Endodermal cell (in vitro differentiated cells): Measurements from ENCODE around the gene DENND1A. TPM values are rescaled to one million over a fixed set of nuclear protein-coding genes. Genes with fewer than 3 reads are reported as not detected.

Experiments
- DNase-seq: peaks from one replicate; pipeline ENCODE4 v3.0.0-alpha.2; 2017
- H3K27ac ChIP-seq: 2 replicates; pipeline ENCODE4 v1.5.1; 2013; ENCODE audit warnings: mild to moderate bottlenecking, low read depth, low read length, moderate library complexity
- H3K27me3 ChIP-seq: 2 replicates; pipeline ENCODE4 v1.6.1; 2013; ENCODE audit warnings: mild to moderate bottlenecking, low read length, moderate library complexity; ENCODE audit not compliant: insufficient read depth, control insufficient read depth, poor library complexity, severe bottlenecking
- H3K36me3 ChIP-seq: 2 replicates; pipeline ENCODE4 v1.7.0; 2013; ENCODE audit warnings: mild to moderate bottlenecking, low read length, moderate library complexity; ENCODE audit not compliant: control insufficient read depth, insufficient read depth
- H3K4me1 ChIP-seq: one replicate; pipeline ENCODE4 v1.7.0; 2013; ENCODE audit warnings: low read length; ENCODE audit not compliant: control insufficient read depth, insufficient read depth
- H3K4me3 ChIP-seq: 2 replicates; pipeline ENCODE4 v1.5.1; 2013; ENCODE audit warnings: mild to moderate bottlenecking, low read length, moderate library complexity
- H3K9ac ChIP-seq: 2 replicates; pipeline ENCODE4 v1.6.1; 2013; ENCODE audit warnings: mild to moderate bottlenecking, low read length, moderate library complexity; ENCODE audit not compliant: poor library complexity, severe bottlenecking; ENCODE audit errors: extremely low read depth
- H3K9me3 ChIP-seq: 2 replicates; pipeline ENCODE4 v1.6.1; 2013; ENCODE audit warnings: mild to moderate bottlenecking, low read length, moderate library complexity; ENCODE audit not compliant: control insufficient read depth
- H3K27ac Mint-ChIP-seq: 2 replicates; pipeline ENCODE4 v1.8.0; 2020; ENCODE audit warnings: mixed read lengths
- H3K27me3 Mint-ChIP-seq: 2 replicates; pipeline ENCODE4 v1.8.0; 2021; ENCODE audit warnings: mild to moderate bottlenecking, mixed read lengths; ENCODE audit not compliant: insufficient read depth
- H3K36me3 Mint-ChIP-seq: 2 replicates; pipeline ENCODE4 v1.8.0; 2020; ENCODE audit warnings: low read depth, mixed read lengths
- H3K4me1 Mint-ChIP-seq: 2 replicates; pipeline ENCODE4 v1.8.0; 2020; ENCODE audit warnings: mixed read lengths
- H3K4me3 Mint-ChIP-seq: 2 replicates; pipeline ENCODE4 v1.8.0; 2020; ENCODE audit warnings: mild to moderate bottlenecking, moderate library complexity, mixed read lengths
- H3K9me3 Mint-ChIP-seq: 2 replicates; pipeline ENCODE4 v1.8.0; 2020; ENCODE audit warnings: mild to moderate bottlenecking, mixed read lengths
- WGBS, 2 experiments: methylation state at CpG; one replicate each; pipeline versions ENCODE4 v1.1.5 to v1.1.7; 2013; ENCODE audit warnings: missing lambda C conversion rate in 2 of 2, mixed read lengths in 1 of 2; ENCODE audit not compliant: insufficient coverage in 1 of 2, insufficient read length in 1 of 2; 5-methylcytosine and 5-hydroxymethylcytosine counted together
- total RNA-seq, 2 donors: library from RNA; stranded (reverse); fragmentation: NEBNext Ultra II Directional in 1 of 2; extraction: Animal tissue kit (Norgen Biotek cat#: 25700) in 1 of 2; gene quantifications; 2 replicates in 1 of 2; 3 replicates in 1 of 2; pipeline ENCODE4 v1.2.1, GENCODE V29; 2021
- TF ChIP-seq, protein P1 (sequence below): fragments of 200-600 bp; sonication (generic); conservative IDR thresholded peaks from 2 replicates; pipeline ENCODE4 v1.5.0; 2021; ENCODE audit warnings: antibody characterized with exemption, mild to moderate bottlenecking

DENND1A gene
- total RNA-seq, 2 donors from 2014 or later, result 29.5 to 38.4 TPM

DNA sequence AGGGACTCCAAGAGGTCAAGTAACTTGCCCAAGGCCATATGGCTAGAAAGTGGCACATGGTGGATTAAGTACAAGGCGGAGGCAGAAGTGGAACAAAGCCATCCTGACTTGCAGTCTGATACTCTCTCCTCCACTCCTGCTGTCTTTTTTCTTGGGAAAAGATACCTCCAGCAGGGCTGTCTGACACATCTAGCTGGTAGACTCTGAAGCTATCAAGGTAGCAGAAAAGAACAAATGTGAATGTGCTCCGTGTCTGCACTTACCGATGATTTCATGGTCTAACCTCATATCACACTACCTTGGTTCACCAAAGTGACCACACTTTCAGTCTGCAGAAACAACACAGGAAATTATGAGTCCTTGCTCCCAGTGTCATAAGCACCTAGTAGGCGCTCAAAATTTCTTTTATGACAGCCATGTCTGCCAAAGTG lies 289.1 kb downstream of the DENND1A start:
- Histone ChIP-seq H3K27me3 (no peaks in the 10 kb centered on the region), H3K4me1 (peaks cover 19% of the 10 kb centered on the region), H3K36me3 (no peaks in the 10 kb centered on the region), H3K9me3 (no peaks in the 10 kb centered on the region), H3K4me3 (no peak overlapping the region), H3K27ac (no peak overlapping the region), H3K9ac (no peak overlapping the region)
- WGBS, 2 experiments, result 89 to 100% methylated on average over 1 to 4 of the region's 4 CpGs
- Mint-ChIP-seq H3K27me3 (no peaks in the 10 kb centered on the region), H3K9me3 (no peaks in the 10 kb centered on the region), H3K36me3 (peaks cover 4% of the 10 kb centered on the region), H3K27ac (no peak overlapping the region), H3K4me3 (no peak overlapping the region), H3K4me1 (peaks cover 55% of the 10 kb centered on the region)
- no peak for DNase-seq
- TF ChIP-seq, protein P1, sequence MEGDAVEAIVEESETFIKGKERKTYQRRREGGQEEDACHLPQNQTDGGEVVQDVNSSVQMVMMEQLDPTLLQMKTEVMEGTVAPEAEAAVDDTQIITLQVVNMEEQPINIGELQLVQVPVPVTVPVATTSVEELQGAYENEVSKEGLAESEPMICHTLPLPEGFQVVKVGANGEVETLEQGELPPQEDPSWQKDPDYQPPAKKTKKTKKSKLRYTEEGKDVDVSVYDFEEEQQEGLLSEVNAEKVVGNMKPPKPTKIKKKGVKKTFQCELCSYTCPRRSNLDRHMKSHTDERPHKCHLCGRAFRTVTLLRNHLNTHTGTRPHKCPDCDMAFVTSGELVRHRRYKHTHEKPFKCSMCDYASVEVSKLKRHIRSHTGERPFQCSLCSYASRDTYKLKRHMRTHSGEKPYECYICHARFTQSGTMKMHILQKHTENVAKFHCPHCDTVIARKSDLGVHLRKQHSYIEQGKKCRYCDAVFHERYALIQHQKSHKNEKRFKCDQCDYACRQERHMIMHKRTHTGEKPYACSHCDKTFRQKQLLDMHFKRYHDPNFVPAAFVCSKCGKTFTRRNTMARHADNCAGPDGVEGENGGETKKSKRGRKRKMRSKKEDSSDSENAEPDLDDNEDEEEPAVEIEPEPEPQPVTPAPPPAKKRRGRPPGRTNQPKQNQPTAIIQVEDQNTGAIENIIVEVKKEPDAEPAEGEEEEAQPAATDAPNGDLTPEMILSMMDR, result no peak

DNA sequence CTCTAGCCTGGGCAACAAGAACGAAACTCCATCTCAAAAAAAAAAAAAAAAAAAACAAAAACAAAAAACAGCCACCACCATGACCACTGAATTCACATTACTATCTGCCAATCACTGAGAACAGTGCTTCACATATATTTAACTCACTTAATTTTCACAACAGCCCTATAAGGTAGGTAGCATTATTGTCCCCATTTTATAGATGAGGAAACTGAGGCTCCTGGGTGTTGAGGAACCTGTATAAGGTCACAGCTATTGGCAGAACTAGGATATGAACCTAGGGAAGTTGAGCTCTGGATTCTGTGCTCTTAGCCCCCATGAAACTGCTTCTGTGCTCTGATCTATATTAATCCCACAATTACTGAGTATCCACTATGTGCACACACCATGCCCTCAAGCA lies 290.2 kb downstream of the DENND1A start:
- H3K36me3 Mint-ChIP-seq, result no peaks in the 10 kb centered on the region
- H3K27me3 Mint-ChIP-seq, result no peaks in the 10 kb centered on the region

DNA sequence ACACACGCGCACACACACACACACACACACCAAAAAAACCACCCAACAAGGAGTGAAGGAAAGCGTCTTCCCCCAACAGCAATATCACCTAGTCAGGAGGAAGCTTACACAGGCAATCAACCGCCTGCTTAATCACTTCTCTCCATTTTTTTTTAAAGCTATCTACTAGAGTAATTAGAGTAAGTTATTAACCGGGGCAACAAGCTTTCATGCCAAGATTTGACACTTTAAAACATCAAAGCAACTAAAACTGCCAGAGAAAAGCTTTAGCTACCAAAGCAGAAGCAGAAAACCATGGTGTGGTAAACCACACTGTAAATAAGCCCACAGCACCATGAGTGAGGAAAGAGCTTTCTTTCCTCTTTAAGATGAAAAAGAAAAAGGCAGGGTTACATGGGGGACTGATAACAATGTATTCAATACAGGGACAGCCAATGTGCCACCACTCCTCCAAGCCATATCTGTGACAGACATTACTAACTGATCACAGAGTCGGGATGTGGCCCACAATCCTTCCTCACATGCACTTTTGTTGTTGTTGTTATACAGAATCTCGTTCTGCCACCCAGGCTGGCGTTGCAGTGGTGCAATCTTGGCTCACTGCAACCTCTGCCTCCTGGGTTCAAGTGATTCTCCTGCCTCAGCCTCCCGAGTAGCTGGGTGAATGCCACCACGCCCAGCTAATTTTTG lies 291.8 kb downstream of the DENND1A start:
- no peak overlapping the region for H3K4me3 ChIP-seq
- 76 to 94% methylated on average over 3 to 10 of the region's 10 CpGs for WGBS, 2 experiments
- Mint-ChIP-seq H3K4me3 (no peak overlapping the region), H3K4me1 (peaks cover 42% of the 10 kb centered on the region), H3K36me3 (no peaks in the 10 kb centered on the region), H3K27ac (no peak overlapping the region), H3K27me3 (no peaks in the 10 kb centered on the region), H3K9me3 (no peaks in the 10 kb centered on the region)
- TF ChIP-seq, protein P1, result no peak
- no peaks in the 10 kb centered on the region for H3K27me3 ChIP-seq
- no peak overlapping the region for H3K27ac ChIP-seq
- H3K9me3 ChIP-seq, result no peaks in the 10 kb centered on the region
- DNase-seq, result no peak
- no peak overlapping the region for H3K9ac ChIP-seq
- H3K4me1 ChIP-seq, result peaks cover 11% of the 10 kb centered on the region
- H3K36me3 ChIP-seq, result no peaks in the 10 kb centered on the region

More for the DNA sequence above, 290.2 kb downstream of the DENND1A start:
- no peaks in the 10 kb centered on the region for H3K27me3 ChIP-seq
- H3K4me3 Mint-ChIP-seq, result no peak overlapping the region
- 88% methylated on average over 1 of the region's 1 CpG; no CpG with 5 or more reads in 1 of the 2 experiments for WGBS, 2 experiments
- no peak for DNase-seq
- H3K36me3 ChIP-seq, result no peaks in the 10 kb centered on the region
- H3K27ac Mint-ChIP-seq, result no peak overlapping the region
- TF ChIP-seq, protein P1, result no peak
- H3K9ac ChIP-seq, result no peak overlapping the region
- H3K4me3 ChIP-seq, result no peak overlapping the region
- peaks cover 11% of the 10 kb centered on the region for H3K4me1 ChIP-seq
- H3K4me1 Mint-ChIP-seq, result peaks cover 45% of the 10 kb centered on the region
- no peaks in the 10 kb centered on the region for H3K9me3 ChIP-seq
- H3K9me3 Mint-ChIP-seq, result no peaks in the 10 kb centered on the region
- H3K27ac ChIP-seq, result no peak overlapping the region
